K562 (cell line): ENCODE data around the gene RAB17. TPM values are rescaled to one million over a fixed set of nuclear protein-coding genes. Genes with fewer than 3 reads are reported as not detected.

ENCODE experiments used
- ATAC-seq: fragments of 200-7000 bp; cut with Tn5 transposase; 3 replicates; pipeline ENCODE4 v1.9.1; 2020; ENCODE audit warnings: moderate library complexity
- BruUV-seq: library from RNA; stranded (reverse); fragments of 400-500 nt; replicated peaks from 2 replicates; lab custom pipeline; 2021; lab: Mats Ljungman, UMichigan
- CTCF ChIA-PET: fragments of 300-600 bp; formaldehyde crosslinking; extraction: SDS; loops from one replicate; lab custom pipeline; 2021; ENCODE audit warnings: low intra/inter-chr PET ratio; lab: Yijun Ruan, JAX
- POLR2A ChIA-PET: fragments of 300-600, 350-650 bp; sonication (Branson Sonifier 250); formaldehyde crosslinking; extraction: SDS; loops from one replicate; lab custom pipeline; 2021; ENCODE audit warnings: antibody characterized with exemption, inconsistent platforms; lab: Yijun Ruan, JAX
- DNase-seq, 4 experiments: peaks; one replicate each; pipeline versions ENCODE4 v3.0.0 to v3.0.0-alpha.2; 2011 to 2018; ENCODE audit warnings: low spot score in 3 of 4, mixed read lengths in 3 of 4; ENCODE audit errors: extremely low read depth in 1 of 4
- FAIRE-seq: peaks from 2 replicates; lab custom pipeline; 2011; peaks lifted over from hg19 to GRCh38; lab: Jason Lieb, UNC
- H2AFZ ChIP-seq: 2 replicates; pipeline ENCODE4 v1.6.0; 2011; ENCODE audit warnings: low read depth, low read length, control low read depth, inconsistent platforms
- H3K27ac ChIP-seq: fragments of 200-600 bp; 3 replicates; pipeline ENCODE4 v1.8.0; 2011; ENCODE audit warnings: low read depth, mild to moderate bottlenecking, control low read depth, inconsistent platforms, low read length, moderate library complexity, mixed read lengths; ENCODE audit errors: extremely low read depth
- H3K27me3 ChIP-seq, 2 experiments: fragments of 300-600 bp in 1 of 2; 2 replicates in 1 of 2; 3 replicates in 1 of 2; pipeline versions ENCODE4 v1.6.0 to v1.8.0; 2011; ENCODE audit warnings: inconsistent platforms in 2 of 2, low read length in 2 of 2, mild to moderate bottlenecking in 1 of 2, mixed read lengths in 1 of 2, moderate library complexity in 1 of 2; ENCODE audit not compliant: control insufficient read depth in 2 of 2, insufficient read depth in 2 of 2
- H3K36me3 ChIP-seq: fragments of 300-600 bp; 3 replicates; pipeline ENCODE4 v1.8.0; 2011; ENCODE audit warnings: mild to moderate bottlenecking, low read length, inconsistent platforms; ENCODE audit not compliant: control insufficient read depth, insufficient read depth
- H3K4me1 ChIP-seq, 2 experiments: fragments of 200-600 bp in 1 of 2; replicated peaks in 1 of 2; 2 replicates in 1 of 2; 3 replicates in 1 of 2; pipeline versions ENCODE4 v1.5.1 to v1.8.0; 2011; ENCODE audit warnings: inconsistent platforms in 2 of 2, low read length in 2 of 2, mild to moderate bottlenecking in 1 of 2, mixed read lengths in 1 of 2, moderate library complexity in 1 of 2; ENCODE audit not compliant: control insufficient read depth in 2 of 2, insufficient read depth in 2 of 2
- H3K4me2 ChIP-seq: 2 replicates; pipeline ENCODE4 v1.6.1; 2011; ENCODE audit warnings: low read length, control low read depth, inconsistent platforms, mixed read lengths; ENCODE audit not compliant: insufficient read depth
- H3K4me3 ChIP-seq: fragments of 200-600 bp; sonication (generic), shearing (Covaris generic); 2 replicates; pipeline ENCODE4 v1.5.1; 2016; ENCODE audit warnings: control low read depth, inconsistent platforms
- H3K79me2 ChIP-seq: fragments of 200-600 bp; 3 replicates; pipeline ENCODE4 v1.8.0; 2011; ENCODE audit warnings: low read length, inconsistent platforms; ENCODE audit not compliant: control insufficient read depth, insufficient read depth
- H3K9ac ChIP-seq, 2 experiments: 2 replicates each; pipeline versions ENCODE4 v1.6.0 to v1.6.1; 2011; ENCODE audit warnings: low read depth in 2 of 2, low read length in 2 of 2, control low read depth in 1 of 2, inconsistent platforms in 1 of 2, mild to moderate bottlenecking in 1 of 2, mixed read lengths in 1 of 2; ENCODE audit not compliant: insufficient read depth in 1 of 2
- H3K9me1 ChIP-seq: one replicate; pipeline ENCODE4 v1.6.0; 2011; ENCODE audit warnings: inconsistent platforms, mild to moderate bottlenecking, low read length, moderate library complexity; ENCODE audit not compliant: control insufficient read depth, insufficient read depth
- H3K9me3 ChIP-seq: replicated peaks from 2 replicates; pipeline ENCODE4 v1.5.1; 2011; ENCODE audit warnings: low read depth, low read length, inconsistent platforms; ENCODE audit not compliant: control insufficient read depth, insufficient read depth
- H4K20me1 ChIP-seq: replicated peaks from 2 replicates; pipeline ENCODE4 v1.6.1; 2011; ENCODE audit warnings: low read length, inconsistent platforms, mixed read lengths; ENCODE audit not compliant: control insufficient read depth, insufficient read depth
- BACH1 ChIP-seq: fragments of 200-800 bp; sonication (Bioruptor generic); IDR thresholded peaks from 2 replicates; pipeline ENCODE4 v1.6.1; 2016; ENCODE audit warnings: missing genetic modification characterization, missing compliant biosample characterization
- CREBBP ChIP-seq: IDR thresholded peaks from one replicate; pipeline ENCODE4 v1.6.1; 2012; ENCODE audit warnings: low read depth, mild to moderate bottlenecking, control low read depth, inconsistent platforms, low read length
- ESRRB ChIP-seq: fragments of 250-450 bp; sonication (Bioruptor Pico); IDR thresholded peaks from 2 replicates; pipeline ENCODE4 v1.5.0; 2020; ENCODE audit warnings: mild to moderate bottlenecking, moderate library complexity, borderline replicate concordance
- HCFC1 ChIP-seq: IDR thresholded peaks from 2 replicates; pipeline ENCODE4 v1.6.1; 2012; ENCODE audit warnings: low read depth, low read length, improper control_type of control experiment
- HNRNPH1 ChIP-seq: fragments of 200-400 bp; formaldehyde crosslinking; optimal IDR thresholded peaks from 2 replicates; pipeline ENCODE3; 2017; ENCODE audit warnings: low read depth, mild to moderate bottlenecking, low read length, moderate library complexity
- KDM4B ChIP-seq, 2 experiments: fragments of 450-650 bp in 1 of 2; sonication (generic) in 1 of 2; IDR thresholded peaks; 2 replicates each; pipeline ENCODE4 v1.6.1; 2016 to 2017; ENCODE audit warnings: borderline replicate concordance in 2 of 2, antibody characterized with exemption in 1 of 2, low read depth in 1 of 2, mild to moderate bottlenecking in 1 of 2
- LCOR ChIP-seq: sonication (generic); formaldehyde crosslinking; IDR thresholded peaks from 2 replicates; pipeline ENCODE4 v1.8.0; 2022; ENCODE audit warnings: mild to moderate bottlenecking, missing genetic modification reagents
- MCM5 ChIP-seq: fragments of 450-650 bp; IDR thresholded peaks from 2 replicates; pipeline ENCODE4 v1.6.1; 2016; ENCODE audit warnings: low read depth
- SREBF2 ChIP-seq: sonication (generic); formaldehyde crosslinking; IDR thresholded peaks from 2 replicates; pipeline ENCODE4 v1.4.0; 2020; ENCODE audit warnings: mild to moderate bottlenecking, missing genetic modification reagents
- ZFP1 ChIP-seq: fragments of 450-650 bp; formaldehyde crosslinking; IDR thresholded peaks from 2 replicates; pipeline ENCODE4 v1.4.0; 2020; ENCODE audit warnings: mild to moderate bottlenecking, mixed read lengths
- ZNF175 ChIP-seq: fragments of 200-800 bp; sonication (Bioruptor generic); IDR thresholded peaks from 2 replicates; pipeline ENCODE4 v1.6.1; 2016; ENCODE audit warnings: low read depth, mild to moderate bottlenecking, missing genetic modification characterization, missing compliant biosample characterization
- ZNF24 ChIP-seq: fragments of 450-650 bp; IDR thresholded peaks from 2 replicates; pipeline ENCODE4 v1.6.1; 2016
- ZNF780A ChIP-seq: fragments of 250-450 bp; sonication (Bioruptor Pico); IDR thresholded peaks from 2 replicates; pipeline ENCODE4 v1.5.0; 2021; ENCODE audit warnings: mild to moderate bottlenecking
- WGBS: fragments of 100-300 bp; shearing (Covaris generic); methylation state at CpG from one replicate; pipeline ENCODE4 v1.1.6; 2016; ENCODE audit warnings: low coverage, mixed read lengths; ENCODE audit not compliant: insufficient coverage; ENCODE audit errors: missing lambda C conversion rate; 5-methylcytosine and 5-hydroxymethylcytosine counted together
- in situ Hi-C: fragments of 300-500 bp; cut with MboI; formaldehyde crosslinking; loops from 4 replicates; pipeline ENCODE4 v1.15.0; 2018; ENCODE audit warnings: inconsistent platforms, mixed read lengths
- intact Hi-C: fragments of 100-400 bp; cut with micrococcal nuclease; formaldehyde crosslinking; loops from 2 replicates; pipeline ENCODE4 v1.14.2; 2022
- polyA plus RNA-seq, 8 experiments: library from polyadenylated mRNA; depleted of rRNA in 4 of 8; stranded (reverse) in 5 of 8; unstranded in 3 of 8; fragments of >200 nt; fragmentation: Nextera tagmentation in 2 of 8; fragmentation: Illumina TruSeq in 1 of 8; extraction: Ambion mirVana in 2 of 8; extraction: Trizol in 1 of 8; gene quantifications; 2 replicates each; pipeline versions ENCODE4 v1.2.1 to v1.2.3, GENCODE V29; 2011 to 2014; ENCODE audit warnings: inconsistent platforms in 1 of 8, missing spikeins in 1 of 8
- total RNA-seq, 7 experiments: library from RNA; depleted of rRNA in 6 of 7; stranded (reverse); fragments of >200 nt in 6 of 7; fragmentation: Illumina TruSeq in 2 of 7; extraction: Trizol in 2 of 7; gene quantifications; 2 replicates each; pipeline versions ENCODE4 v1.2.1 to v1.2.3, GENCODE V29; 2011 to 2021; ENCODE audit warnings: low replicate concordance in 1 of 7
- TF ChIP-seq, protein P1 (sequence below): fragments of 250-450 bp; sonication (Bioruptor Pico); IDR thresholded peaks from 2 replicates; pipeline ENCODE4 v1.8.0; 2022; ENCODE audit warnings: inconsistent platforms, mild to moderate bottlenecking, moderate library complexity, borderline replicate concordance
- TF ChIP-seq, protein P2 (sequence below): fragments of 250-450 bp; sonication (Bioruptor Pico); IDR thresholded peaks from 2 replicates; pipeline ENCODE4 v1.5.1; 2021; ENCODE audit warnings: mild to moderate bottlenecking

RAB17 gene
- total and polyA plus RNA-seq, 9 of the 15 experiments (the other 6 are each of a cell fraction or from before 2014, with no cell fraction given) = 0.13 TPM; not detected in 8

DNA sequence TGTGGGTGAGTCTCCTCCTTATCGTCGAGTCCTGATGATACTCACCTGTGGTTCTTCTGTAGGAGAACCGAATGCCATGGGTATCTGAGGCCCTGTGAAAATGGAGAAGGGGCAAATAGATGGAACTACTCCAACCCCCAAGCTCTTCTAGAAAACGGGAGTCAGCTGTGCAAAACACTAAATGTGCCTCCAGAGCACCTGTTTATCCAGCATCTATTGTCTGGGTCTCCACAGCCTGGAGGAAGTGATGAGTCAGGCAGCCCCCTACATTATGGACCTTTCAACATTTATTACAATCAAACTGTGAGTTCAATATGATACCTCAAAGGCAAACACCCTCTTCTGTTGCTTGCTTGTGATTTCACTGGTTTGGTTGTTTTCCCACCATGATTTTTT, 27.1 kb upstream of the RAB17 start:
- CTCF ChIA-PET = no interaction called here
- H3K36me3 ChIP-seq = no peaks in the 10 kb centered on the region
- no peak overlapping the region for H3K27ac ChIP-seq
- no TSS peak for BruUV-seq
- no peak for FAIRE-seq
- peaks cover 0 to 31% of the 10 kb centered on the region in 2 experiments; a peak in 3 of 5 replicates for H3K27me3 ChIP-seq
- H3K4me2 ChIP-seq = no peak overlapping the region
- no peaks in the 10 kb centered on the region for H3K9me3 ChIP-seq
- no peak for TF ChIP-seq ESRRB (CRISPR knock-in tag)
- TF ChIP-seq CREBBP = no peak
- TF ChIP-seq ZNF24 = no peak
- TF ChIP-seq HNRNPH1 = no peak
- no peak for TF ChIP-seq ZFP1 (CRISPR knock-in tag)
- TF ChIP-seq, protein P1, sequence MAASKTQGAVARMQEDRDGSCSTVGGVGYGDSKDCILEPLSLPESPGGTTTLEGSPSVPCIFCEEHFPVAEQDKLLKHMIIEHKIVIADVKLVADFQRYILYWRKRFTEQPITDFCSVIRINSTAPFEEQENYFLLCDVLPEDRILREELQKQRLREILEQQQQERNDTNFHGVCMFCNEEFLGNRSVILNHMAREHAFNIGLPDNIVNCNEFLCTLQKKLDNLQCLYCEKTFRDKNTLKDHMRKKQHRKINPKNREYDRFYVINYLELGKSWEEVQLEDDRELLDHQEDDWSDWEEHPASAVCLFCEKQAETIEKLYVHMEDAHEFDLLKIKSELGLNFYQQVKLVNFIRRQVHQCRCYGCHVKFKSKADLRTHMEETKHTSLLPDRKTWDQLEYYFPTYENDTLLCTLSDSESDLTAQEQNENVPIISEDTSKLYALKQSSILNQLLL = no peak
- no peak for TF ChIP-seq BACH1
- no peak for TF ChIP-seq SREBF2 (CRISPR knock-in tag)
- TF ChIP-seq LCOR = no peak
- TF ChIP-seq KDM4B (IDR thresholded peaks at IDR 0.05; ENCODE audit: borderline replicate concordance in 2 of 2, low read depth in 1 of 2) = no peak
- TF ChIP-seq, protein P2, sequence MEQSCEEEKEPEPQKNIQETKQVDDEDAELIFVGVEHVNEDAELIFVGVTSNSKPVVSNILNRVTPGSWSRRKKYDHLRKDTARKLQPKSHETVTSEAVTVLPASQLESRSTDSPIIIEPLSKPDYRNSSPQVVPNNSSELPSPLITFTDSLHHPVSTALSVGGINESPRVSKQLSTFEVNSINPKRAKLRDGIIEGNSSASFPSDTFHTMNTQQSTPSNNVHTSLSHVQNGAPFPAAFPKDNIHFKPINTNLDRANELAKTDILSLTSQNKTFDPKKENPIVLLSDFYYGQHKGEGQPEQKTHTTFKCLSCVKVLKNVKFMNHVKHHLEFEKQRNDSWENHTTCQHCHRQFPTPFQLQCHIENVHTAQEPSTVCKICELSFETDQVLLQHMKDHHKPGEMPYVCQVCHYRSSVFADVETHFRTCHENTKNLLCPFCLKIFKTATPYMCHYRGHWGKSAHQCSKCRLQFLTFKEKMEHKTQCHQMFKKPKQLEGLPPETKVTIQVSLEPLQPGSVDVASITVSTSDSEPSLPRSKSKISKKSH (CRISPR knock-in tag) = no peak
- TF ChIP-seq ZNF175 (CRISPR knock-in tag) = no peak
- no peak for TF ChIP-seq MCM5
- TF ChIP-seq ZNF780A (CRISPR knock-in tag) = no peak
- no peak for TF ChIP-seq HCFC1
- TF ChIP-seq, all 486 proteins: peak for 0
- no peaks in the 10 kb centered on the region for H3K79me2 ChIP-seq
- no peaks in the 10 kb centered on the region for H3K4me1 ChIP-seq
- POLR2A ChIA-PET = no interaction called here
- DNase-seq (no peak), ATAC-seq (no peak)
- WGBS = 0% methylated on average over 4 of the region's 4 CpGs
- H3K4me3 ChIP-seq = no peak overlapping the region
- H4K20me1 ChIP-seq = no peaks in the 10 kb centered on the region
- no peak overlapping the region for H2AFZ ChIP-seq
- H3K9me1 ChIP-seq = no peaks in the 10 kb centered on the region
- no peak overlapping the region for H3K9ac ChIP-seq
- intact Hi-C loops = no loop called here
- in situ Hi-C loops = no loop called here
